ENCODE measurements around the gene SLC4A4.
A peak's percentile ranks its signal among the peaks of the same experiment; 100 is the strongest.

GRCh38 chr4:71498002-71498401, 159.2 kb downstream of the SLC4A4 start:
- TF ChIP-seq NR2F2 (IDR thresholded peaks at IDR 0.05): no peak
- TF ChIP-seq CTCF (IDR thresholded peaks at IDR 0.05; ENCODE audit: low read depth, low read length, missing input control): no peak
- TF ChIP-seq REST (IDR thresholded peaks at IDR 0.05): no peak
- no peak for TF ChIP-seq RAD21 (IDR thresholded peaks at IDR 0.05)
- TF ChIP-seq YY1 (IDR thresholded peaks at IDR 0.05): peak; percentile 26
- no peak for TF ChIP-seq MAX (IDR thresholded peaks at IDR 0.05)
- peak in 1 of 2 donors; percentile 9 for TF ChIP-seq RXRA (IDR thresholded peaks at IDR 0.05)
- no peak for TF ChIP-seq SP1 (IDR thresholded peaks at IDR 0.05)

All from liver (tissue), 3 donors.